ENCODE data around the gene GRAMD4.

The GRAMD4 gene

DNA sequence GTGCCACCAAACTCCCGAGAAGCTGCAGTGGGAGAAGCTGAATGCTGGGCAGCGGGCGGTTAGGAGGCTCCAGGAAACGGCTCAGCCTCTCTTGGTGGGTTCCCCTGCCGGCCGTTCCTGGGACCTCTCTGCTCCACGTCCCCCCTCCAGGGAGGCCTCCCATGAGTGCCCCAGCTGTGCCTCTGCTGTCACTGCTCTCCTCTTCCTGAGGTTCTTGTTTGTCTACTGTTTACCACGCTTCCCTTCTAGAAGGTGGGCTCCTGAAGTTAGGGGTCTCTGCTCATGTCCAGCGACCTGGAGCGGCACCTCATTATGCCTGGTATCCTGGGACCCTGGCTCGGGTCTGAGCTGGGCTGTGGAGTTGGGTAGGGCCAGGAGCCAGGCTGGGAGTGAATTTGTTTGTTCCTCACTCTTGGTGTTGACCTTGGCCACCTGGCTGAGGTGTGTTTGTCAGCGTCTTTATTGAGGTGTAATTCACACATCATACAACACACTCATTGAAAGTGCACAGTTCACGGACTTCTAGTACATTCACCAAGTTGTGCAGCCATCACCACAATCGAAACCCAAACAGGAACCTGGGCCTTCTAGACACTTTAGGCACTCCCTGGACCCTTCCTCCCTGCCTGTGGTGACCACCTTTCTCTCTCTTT, 37.8 kb upstream of the GRAMD4 start:
- DNase-seq (ENCODE audit: low spot score) = no peak

DNA sequence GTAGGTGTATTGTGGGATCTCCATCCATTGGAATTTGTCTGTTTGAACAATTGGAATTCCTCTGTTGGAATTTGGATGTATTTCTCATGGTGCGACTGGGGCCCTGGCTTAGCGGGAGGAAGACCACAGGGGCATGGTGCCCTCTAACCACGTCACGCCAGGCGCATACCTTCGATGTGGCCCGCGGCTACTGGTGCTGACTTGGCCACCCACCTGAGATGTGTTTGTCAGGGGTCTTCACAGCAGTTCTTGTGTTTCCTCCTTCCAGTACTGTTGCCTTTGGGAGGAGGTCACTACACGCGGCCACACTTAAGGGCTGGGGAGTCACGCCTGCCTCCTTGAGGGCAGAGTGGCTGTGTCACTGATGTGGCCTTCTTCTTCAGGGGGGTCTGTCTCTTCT, 36.6 kb upstream of the GRAMD4 start:
- no peak for DNase-seq (ENCODE audit: low spot score)

DNA sequence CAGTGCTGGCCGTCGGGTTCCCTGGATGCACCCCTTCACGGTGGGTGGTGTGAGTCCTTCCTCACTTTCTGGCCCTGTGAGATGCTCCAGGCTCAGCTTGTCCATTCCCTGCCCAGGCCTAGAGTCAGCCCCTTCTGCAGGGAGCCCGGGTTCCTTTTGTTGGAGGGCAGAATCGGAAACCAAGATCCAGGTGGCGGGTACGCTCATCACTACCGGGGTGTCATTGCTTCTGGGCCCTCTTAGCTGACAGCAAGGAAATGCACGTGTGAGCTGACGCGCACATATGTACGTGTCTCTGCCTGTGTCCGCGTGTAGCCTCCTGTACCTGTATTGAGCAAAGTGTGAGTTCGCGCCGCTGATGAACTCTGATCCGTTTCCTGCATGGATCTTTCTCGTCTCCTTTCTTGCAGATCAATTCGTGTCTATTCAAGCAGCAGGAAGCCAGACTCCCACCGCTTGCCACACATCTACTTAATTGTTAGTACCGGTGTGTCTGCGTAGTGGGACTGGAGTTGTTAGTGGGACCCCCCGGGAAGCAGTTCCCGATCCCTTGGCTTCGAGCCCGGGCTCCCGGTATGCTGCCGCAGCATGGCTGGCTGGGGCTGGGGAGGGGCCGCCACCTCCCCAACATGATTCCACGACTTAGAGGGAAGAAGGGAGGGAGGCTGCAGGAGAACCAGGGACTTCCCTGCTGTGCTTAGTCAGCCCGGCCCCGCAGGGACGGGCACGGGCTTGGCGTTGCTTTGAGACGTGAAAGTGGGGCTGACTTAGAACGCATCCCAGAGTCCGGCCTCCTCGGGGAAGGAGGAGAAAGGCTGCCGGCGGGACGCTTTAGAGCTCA, 35.9 kb upstream of the GRAMD4 start:
- DNase-seq (ENCODE audit: low spot score) = no peak

DNA sequence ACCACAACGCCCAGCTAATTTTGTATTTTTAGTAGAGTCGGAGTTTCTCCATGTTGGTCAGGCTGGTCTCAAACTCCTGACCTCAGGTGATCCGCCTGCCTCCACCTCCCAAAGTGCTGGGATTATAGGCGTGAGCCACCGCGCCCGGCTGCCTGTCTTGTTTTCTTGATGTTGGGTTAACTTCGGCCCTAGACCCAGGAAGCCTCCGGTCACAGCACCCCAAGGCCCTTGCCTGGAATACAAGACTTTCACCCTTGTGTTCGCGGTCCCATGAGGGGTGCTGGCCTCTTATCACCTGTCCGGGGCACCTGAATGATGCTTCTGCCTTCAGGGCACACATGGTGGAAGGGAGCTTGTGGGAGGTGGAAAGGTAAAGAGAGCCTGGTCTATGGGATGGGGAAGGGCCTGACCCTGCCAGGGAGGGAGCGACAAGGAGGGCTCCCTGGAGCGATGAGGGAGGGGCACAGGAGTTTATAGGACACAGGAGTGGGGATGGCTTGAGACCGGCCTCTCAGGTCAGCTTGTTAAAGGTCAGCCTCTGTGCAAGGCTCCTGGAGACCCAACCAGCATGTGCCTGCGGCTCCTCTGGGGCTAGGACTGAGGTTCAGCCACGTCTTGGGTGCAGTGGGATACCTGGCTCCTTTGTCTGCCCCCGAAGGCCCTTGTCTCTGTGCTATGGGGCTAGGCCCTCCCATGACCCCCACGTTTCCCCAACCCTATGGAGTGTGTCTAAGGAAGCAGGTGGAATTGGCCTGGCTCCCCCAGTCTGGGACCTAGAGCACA, 34.7 kb upstream of the GRAMD4 start:
- no peak for DNase-seq (ENCODE audit: low spot score)

DNA sequence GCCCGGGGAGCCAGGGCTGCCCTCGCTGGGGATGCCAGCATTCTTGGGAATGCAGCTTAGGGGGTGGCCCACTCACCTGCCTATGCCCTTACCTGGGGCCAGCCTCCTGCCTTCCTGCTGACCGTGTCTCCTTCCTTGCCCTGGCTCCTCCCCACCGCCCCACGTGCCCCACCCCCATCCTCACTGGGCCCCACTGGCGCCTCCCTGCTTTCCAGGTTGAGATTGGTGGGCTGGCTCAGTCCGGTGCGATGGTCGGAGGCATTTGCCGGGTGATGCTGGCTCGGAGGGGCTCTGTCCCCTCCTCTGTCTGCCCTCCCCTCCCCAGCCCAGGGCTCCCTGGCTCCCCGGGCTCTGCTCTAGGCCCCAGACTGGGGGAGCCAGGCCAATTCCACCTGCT, 34.1 kb upstream of the GRAMD4 start:
- no peak for DNase-seq (ENCODE audit: low spot score)

DNA sequence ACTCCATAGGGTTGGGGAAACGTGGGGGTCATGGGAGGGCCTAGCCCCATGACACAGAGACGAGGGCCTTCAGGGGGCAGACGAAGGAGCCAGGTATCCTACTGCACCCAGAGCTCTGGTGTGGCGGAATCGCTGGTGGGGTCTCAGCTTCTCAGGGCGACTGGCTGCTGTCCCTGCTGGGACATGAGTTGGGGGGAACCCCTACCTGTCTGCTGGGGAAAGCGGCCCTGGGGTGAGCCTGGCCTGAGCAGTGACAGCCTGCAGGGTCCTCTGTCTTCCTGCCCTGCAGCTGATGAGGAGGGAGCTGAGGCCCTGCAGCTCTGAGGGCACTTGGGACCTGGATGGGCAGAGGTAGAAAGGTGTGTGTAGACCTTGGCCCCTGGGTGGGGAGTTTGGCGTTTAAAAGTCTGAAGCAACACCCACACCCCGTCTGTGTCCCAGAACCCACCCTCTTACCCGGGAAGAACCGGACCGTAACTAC, 33.6 kb upstream of the GRAMD4 start:
- DNase-seq (ENCODE audit: low spot score) = no peak

DNA sequence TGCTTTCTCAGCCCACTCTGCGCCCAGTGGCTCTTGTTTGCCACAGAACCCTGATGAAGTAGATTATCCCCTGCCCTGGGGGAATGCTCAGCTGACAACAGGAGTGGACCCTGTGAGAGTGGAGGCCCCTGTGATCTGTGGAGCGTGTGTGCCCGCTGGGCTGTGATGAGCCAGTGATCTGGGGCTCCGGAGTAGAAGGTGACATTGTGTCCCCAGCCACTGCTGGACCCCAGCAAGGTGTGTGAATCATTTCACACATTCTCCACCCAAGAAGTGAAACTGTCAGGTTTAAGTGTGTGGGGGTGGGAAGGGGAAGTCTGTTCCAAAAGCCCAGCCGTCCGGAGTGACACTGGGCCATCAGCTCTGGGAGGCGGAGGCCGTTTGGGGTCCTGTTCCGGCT, 33.1 kb upstream of the GRAMD4 start:
- DNase-seq (ENCODE audit: low spot score) = peak; percentile 13

DNA sequence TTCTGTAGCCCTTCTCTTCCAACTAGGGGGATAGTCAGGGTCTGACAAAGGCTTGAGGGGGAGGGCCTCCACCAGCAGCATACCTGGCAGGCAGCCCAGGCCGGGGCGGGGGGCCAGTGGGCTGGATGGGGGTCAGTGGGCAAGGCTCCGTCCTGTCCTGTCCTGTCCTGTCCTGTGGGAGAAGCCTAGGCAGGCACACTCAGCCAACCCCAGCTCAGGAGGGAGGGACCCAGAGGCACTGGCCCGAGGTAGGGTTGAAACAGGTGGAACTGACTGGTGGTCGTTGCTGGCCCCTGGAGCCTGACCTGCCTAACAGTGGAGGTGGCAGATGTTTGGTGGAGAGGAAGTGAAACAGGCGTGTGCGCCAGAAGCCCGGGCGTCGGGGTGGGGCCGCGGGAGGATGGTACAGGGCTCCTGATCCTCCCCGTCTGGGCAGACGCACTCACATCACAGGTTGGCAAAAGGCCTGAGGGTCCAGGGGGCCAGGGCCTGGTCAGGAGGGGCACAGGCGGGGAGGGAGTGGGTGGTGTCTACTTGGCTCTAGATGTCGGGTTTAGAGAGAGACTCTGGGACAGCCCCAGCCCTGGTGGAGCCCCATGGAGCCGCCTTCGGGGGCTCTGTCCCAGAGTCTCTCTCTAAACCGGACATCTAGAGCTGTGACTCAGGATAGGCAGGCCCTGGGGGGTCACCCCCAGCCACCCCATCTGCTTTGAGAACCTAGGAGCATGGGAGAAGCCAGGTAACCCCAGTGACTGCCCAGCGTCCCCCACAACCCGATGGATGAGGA, 32.5 kb upstream of the GRAMD4 start:
- DNase-seq (ENCODE audit: low spot score) = peak; percentile 28

DNA sequence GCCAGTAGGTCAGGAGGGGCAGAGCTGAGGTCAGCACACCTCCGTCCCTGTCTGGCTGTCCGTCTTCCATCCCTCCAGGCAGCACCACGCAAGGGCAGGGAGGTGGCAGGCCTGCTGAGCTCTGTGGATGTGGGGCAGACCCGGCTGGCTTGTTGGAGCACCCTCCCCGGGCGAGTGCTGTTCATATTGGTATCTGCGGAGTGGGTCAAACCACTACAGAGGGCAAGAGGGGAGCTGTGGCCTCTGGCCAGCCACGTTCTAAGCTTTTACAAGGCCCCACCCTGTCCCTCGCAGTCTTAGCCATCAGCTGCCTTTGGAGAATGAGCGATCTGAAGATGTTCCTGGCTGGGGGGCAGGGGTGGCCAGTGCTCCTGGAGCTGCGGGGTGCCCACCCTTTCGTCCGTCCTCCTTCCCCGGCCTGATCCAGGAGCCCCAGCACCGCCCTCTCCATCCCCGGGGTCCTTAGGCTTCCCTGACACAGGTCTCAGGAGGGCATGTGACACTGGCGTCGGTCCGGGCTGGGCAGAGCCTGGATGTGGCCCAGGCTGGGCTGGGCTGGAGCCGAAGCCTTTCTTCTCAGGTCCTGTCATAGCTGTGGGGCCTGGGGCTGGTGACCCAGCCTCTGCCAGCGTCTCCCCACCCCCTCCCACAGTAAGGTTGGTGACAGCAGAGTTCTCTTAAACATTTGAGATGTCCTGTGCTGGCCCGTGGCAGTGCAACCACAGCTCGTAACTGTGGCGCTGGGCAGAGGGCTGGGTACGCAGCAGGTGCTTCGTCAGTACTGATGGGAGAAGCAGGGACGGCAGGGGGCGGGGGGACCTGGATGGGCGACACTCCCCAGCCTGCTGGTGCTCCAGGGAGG, 31.7 kb upstream of the GRAMD4 start:
- DNase-seq (ENCODE audit: low spot score) = no peak

DNA sequence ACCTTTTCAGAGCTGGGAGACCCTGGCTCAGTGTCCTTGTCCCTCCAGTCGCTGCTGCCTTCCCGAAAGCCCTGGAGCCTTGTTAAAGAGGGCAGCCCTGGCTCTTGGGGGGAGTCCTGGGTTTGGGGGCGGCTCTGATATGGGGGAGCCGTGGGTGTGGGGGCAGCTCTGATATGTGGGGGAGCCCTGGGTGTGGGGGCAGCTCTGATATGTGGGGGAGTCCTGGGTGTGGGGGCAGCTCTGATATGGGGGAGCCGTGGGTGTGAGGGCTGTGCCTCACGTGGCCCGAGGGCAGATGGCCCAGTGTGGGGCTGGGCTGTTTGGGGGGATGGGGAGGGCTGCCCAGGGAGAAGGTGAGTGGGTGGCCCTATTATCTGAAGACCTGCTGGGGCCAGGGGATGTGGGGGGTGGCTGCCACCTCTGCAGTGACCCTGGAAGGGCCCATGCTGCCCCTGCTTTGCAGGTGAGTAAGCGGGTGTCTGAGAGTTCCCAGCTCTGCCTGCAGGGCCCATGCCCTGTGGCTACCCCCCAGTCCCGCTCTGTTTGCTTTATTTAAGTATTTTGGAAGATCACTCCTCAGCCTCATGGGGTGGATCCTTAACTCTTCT, 30.9 kb upstream of the GRAMD4 start:
- no peak for DNase-seq (ENCODE audit: low spot score)

DNA sequence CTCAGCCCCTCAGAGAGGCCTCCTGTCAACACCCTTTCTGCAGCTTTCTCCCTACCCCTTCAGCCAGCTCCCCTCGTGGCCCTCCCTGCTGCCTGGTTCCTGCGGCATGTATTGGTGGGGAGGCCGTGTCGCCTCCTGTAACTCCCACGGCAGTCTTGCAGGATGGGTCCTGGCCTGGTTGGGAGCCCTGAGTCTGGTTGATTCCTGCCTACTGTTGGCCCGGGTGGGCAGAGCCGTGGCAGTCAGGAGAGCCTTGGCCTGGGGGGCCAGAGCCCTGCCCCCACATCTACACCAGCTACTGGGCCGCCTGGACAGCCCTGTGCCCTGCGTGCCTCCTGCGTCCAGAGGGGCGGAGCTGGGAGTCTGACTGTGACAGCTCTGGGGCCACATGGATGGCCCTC, 30.3 kb upstream of the GRAMD4 start:
- no peak for DNase-seq (ENCODE audit: low spot score)

DNA sequence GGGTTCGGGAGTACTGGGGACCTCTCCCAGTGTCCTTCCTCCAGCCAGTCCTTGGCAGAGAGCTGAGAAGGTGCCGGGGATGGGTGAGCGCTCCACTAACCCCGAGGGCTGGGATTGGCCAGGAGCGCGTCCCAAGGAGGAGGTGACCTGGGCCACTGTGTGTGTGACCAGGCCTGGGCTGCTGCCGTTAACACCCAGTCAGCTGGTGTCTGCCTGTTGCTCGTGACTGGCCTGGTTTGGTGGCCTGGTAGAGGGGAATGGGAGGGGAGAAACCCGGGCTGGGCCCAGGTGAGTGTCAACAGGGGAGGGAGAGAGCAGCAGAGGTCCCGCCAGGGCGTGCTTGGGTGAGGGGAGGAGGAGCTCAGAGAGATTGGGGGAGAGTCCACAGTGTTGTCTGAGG, 29.9 kb upstream of the GRAMD4 start:
- DNase-seq (ENCODE audit: low spot score) = no peak

DNA sequence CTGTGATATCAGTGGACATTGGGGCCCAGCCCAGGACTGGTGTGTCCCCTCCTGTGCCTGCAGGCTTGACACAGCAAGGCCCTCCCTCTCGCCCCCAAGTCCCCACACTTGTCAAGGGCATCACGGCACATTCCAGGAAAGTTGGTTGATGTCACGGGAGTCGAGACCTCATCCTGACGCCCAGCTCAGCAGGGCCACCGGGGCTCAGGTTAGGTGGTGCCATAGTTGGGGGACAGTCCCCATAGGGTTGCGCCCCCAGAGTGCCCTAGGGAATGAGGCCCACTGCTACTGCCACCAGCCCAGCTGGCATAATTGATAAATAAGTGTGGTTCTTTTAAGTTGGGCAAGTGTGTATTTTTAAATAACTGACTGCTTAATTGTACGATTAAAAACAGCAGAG, 28.3 kb upstream of the GRAMD4 start:
- no peak for DNase-seq (ENCODE audit: low spot score)

DNA sequence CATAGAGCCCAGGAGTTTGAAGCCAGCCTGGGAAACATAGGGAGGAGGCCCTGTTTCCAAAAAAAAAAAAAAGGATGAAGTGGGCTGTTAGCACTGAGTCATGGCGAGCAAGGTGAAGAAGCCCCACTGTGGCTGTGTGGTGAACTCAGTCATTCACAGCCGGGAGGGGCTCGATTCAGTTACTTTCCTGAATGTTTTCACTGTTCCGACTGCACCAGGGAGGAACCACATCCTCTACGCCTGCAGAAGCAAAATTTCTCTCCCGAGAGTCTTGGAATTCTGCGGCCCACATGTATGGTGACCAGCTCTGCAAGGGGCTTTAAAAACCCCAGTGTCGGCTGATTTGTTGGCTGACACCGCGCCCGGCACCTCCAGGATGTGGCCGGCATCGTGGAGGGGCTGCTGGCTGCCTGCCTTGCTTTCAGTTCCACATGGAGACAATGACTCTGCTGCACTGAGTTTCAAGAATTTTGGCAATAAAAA, 27.8 kb upstream of the GRAMD4 start:
- peak; percentile 36 for DNase-seq (ENCODE audit: low spot score)

DNA sequence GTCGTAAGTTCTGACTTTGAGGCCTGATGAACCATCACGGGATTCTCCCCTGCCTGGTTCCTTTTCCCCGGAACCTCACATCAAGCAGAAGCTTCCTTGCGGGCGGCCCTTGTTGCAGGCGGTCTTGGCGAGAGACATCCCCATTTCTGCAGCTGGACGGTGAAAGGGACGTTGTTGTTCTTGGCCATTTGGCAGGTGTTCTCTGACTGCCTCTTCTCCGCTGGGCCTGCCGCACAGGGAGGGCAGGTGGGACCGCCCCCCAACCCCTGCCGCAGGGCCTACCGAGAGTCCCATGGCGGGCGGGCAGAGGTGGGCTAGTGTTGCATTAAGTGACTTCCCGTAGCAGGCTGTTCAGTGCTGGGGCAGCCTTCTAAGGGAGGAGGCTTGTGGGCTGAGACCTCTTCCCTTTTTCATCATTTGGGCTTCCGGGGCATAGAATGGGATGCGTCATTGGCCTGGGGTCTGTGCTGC, 26.9 kb upstream of the GRAMD4 start:
- no peak for DNase-seq (ENCODE audit: low spot score)

DNA sequence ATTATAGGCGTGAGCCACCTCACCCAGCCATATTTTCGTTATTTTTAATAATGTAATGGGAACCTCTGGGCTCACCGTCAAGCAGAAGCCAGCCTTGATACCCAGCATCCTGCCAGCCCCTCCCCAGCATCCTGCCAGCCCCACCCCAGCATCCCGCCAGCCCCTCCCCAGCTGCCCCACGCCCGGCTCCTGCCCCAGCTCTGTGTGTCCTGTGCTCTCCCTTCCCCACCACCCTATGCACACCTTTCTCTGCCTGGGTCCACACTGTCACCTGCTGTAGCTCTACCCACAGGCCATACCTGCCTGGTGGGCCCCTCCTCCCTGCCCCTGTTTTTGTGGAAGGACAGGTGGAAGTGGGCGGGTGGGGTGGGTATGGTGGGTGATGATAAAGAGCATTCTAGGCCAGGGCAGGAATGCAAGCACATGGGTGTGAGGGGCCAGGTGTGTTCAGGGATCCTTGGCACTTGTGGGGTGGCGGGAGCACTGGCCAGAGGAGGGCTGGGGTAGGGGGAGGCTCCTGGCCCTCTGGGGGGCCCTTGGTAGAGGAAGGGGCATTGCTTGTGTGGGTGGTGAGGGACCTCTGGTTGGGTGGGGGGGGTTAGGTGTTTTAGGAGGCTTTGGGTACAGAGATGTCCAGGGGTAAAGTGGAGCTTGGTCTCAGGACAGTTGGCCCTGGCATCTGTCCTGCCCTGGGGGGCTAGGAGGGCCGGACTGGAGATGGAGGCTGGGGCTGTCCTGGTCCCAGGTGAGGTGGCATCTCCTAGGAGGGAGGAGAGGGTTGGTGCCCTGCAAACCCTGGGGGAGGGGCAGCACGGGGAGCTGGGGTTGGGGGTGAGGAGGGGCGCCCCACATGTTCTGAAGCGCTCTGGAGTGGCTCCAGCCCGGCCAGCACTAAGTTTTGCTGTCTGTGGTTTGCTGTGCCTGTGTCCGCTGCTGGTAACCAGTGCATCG, 25.9 kb upstream of the GRAMD4 start:
- DNase-seq (ENCODE audit: low spot score) = no peak

DNA sequence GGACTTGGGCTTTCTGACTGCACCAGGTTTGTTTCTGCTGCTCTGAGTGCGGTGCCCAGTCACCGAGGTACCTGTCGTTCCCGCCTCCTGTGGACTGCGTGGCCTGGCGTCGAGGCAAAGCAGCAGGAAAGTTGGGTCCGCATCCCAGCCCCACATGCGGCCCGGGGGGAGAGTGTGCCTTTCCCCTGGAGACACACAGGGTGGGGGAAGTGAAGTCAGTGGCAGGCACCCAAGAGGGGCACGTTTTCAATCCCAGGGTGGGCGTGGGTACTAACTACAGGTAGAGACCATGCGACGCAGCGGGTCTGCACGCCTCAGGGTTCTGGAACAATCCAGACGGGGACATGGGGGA, 25.3 kb upstream of the GRAMD4 start:
- DNase-seq (ENCODE audit: low spot score) = no peak

DNA sequence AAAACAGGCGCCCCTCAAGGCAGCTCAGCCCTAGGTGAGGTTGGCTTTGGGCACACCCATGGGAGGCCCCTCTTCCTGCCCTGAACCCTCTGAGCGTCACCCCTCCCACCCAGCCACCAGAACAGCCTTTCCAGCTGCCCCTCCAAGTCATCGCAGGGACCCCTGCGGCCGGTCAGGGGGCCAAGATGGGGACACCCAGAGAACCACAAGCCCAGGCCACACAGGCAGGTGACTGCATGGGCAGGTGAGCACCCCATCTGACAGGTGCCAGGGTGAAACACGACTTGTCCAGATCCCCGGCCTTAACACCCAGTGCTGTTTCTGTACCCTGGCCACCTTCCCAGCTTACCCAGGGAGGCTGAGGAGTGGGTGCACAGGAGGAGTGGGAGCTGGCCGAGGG, 24.6 kb upstream of the GRAMD4 start:
- no peak for DNase-seq (ENCODE audit: low spot score)

DNA sequence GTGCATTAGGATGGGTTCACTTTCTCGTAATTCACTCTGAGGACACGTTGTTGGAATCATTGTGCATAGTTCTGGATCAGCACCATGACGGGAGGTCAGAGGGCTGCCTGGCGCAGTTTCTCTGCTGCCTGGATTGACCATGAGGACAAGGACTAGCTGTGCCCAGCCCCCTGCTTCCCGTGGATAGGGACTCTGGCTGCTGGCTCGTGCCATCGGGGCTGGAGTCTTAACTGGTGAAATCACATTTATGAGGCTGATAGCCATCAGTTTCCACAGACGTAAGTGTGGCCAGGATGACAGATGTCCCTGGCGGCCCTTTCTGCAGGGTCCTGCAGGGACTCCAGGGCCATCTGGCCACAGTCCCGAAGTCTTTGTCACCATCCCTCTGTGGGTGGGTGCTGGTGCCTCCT, 24.1 kb upstream of the GRAMD4 start:
- DNase-seq (ENCODE audit: low spot score) = no peak
